Measurements from ENCODE around the gene UBL3. TPM values are rescaled to one million over a fixed set of nuclear protein-coding genes. Genes with fewer than 3 reads are reported as not detected.

UBL3 gene
- total and polyA plus RNA-seq, 10 donors = 10.2 to 39.1 (median 30.5) TPM

GRCh38 chr13:29748097-29748496 lies 102.3 kb downstream of the UBL3 start:
- no peak for DNase-seq
- 77 to 85% (median 81%) methylated on average over 3 of the region's 3 CpGs for WGBS, 5 donors
- Histone ChIP-seq H3K4me3 (no peak overlapping the region), H3K4me1 (peaks cover 0 to 2% (median 0%) of the 10 kb centered on the region in 6 donors), H3K9me3 (no peaks in the 10 kb centered on the region), H3K36me3 (no peaks in the 10 kb centered on the region), H3K27ac (no peak overlapping the region), H3K27me3 (replicated peaks in 1 of 7) (no peaks in the 10 kb centered on the region)
- no peak for TF ChIP-seq POLR2AphosphoS5 (IDR thresholded peaks at IDR 0.05)
- intact Hi-C loops (cut with DNase I; ENCODE audit: low total_unique reads) = no loop called here

- DNase-seq = no peak
- Histone ChIP-seq H3K4me1 (peaks cover 0 to 4% (median 0%) of the 10 kb centered on the region in 6 donors), H3K36me3 (no peaks in the 10 kb centered on the region), H3K9me3 (no peaks in the 10 kb centered on the region), H3K4me3 (no peak overlapping the region), H3K27me3 (replicated peaks in 1 of 7) (no peaks in the 10 kb centered on the region), H3K27ac (no peak overlapping the region)
- 75 to 86% (median 82%) methylated on average over 6 of the region's 6 CpGs for WGBS, 5 donors
- intact Hi-C loops (cut with DNase I; ENCODE audit: low total_unique reads) = no loop called here
- TF ChIP-seq POLR2A (IDR thresholded peaks at IDR 0.05) (no peak), CTCF (IDR thresholded peaks at IDR 0.05 in 8 of 11, conservative IDR thresholded peaks at IDR 0.05 in 3 of 11) (no peak), POLR2AphosphoS5 (IDR thresholded peaks at IDR 0.05) (no peak)
Observed at GRCh38 chr13:29746148-29746677, 104.2 kb downstream of the UBL3 start.

- H3K9me3 ChIP-seq = no peaks in the 10 kb centered on the region
- H3K4me3 ChIP-seq = no peak overlapping the region
- TF ChIP-seq CTCF (IDR thresholded peaks at IDR 0.05 in 8 of 11, conservative IDR thresholded peaks at IDR 0.05 in 3 of 11) (no peak), POLR2AphosphoS5 (IDR thresholded peaks at IDR 0.05) (no peak), POLR2A (IDR thresholded peaks at IDR 0.05) (no peak)
- no peak overlapping the region for H3K27ac ChIP-seq
- H3K36me3 ChIP-seq = no peaks in the 10 kb centered on the region
- no peak for DNase-seq
- peaks cover 0 to 4% (median 0%) of the 10 kb centered on the region in 6 donors for H3K4me1 ChIP-seq
- WGBS, 5 donors = 86 to 97% (median 90%) methylated on average over 6 of the region's 6 CpGs
- H3K27me3 ChIP-seq (replicated peaks in 1 of 7) = no peaks in the 10 kb centered on the region
- intact Hi-C loops (cut with DNase I; ENCODE audit: low total_unique reads) = no loop called here
Observed at GRCh38 chr13:29745704-29746103, 104.7 kb downstream of the UBL3 start.

- H3K36me3 ChIP-seq = no peaks in the 10 kb centered on the region
- peaks cover 0 to 4% (median 0%) of the 10 kb centered on the region in 6 donors for H3K4me1 ChIP-seq
- H3K9me3 ChIP-seq = no peaks in the 10 kb centered on the region
- DNase-seq = no peak
- whole genome bisulfite sequencing, 5 donors = 79 to 89% (median 80%) methylated on average over 16 of the region's 16 CpGs
- no peaks in the 10 kb centered on the region for H3K27me3 ChIP-seq (replicated peaks in 1 of 7)
- no peak for TF ChIP-seq POLR2A (IDR thresholded peaks at IDR 0.05)
- no peak for TF ChIP-seq CTCF (IDR thresholded peaks at IDR 0.05 in 8 of 11, conservative IDR thresholded peaks at IDR 0.05 in 3 of 11)
- TF ChIP-seq POLR2AphosphoS5 (IDR thresholded peaks at IDR 0.05) = no peak
- H3K27ac ChIP-seq = no peak overlapping the region
- no peak overlapping the region for H3K4me3 ChIP-seq
- intact Hi-C loops (cut with DNase I; ENCODE audit: low total_unique reads) = no loop called here
Observed at GRCh38 chr13:29743201-29743786, 107.1 kb downstream of the UBL3 start.
